DLD1 (cell line): ENCODE results near the gene SRA1.

Source experiments
- in situ Hi-C: cut with HindIII; loops from 2 replicates; pipeline ENCODE4 v1.10.0; 2017; ENCODE audit warnings: low sequenced_read_pairs

SRA1 gene

GRCh38 chr5:140571105-140571504 lies 13.8 kb upstream of the SRA1 start:
- in situ Hi-C loops = no loop called here

GRCh38 chr5:140570488-140570887 lies 13.2 kb upstream of the SRA1 start:
- in situ Hi-C loops = no loop called here

GRCh38 chr5:140570058-140570457 lies 12.8 kb upstream of the SRA1 start:
- in situ Hi-C loops = no loop called here

- in situ Hi-C loops = no loop called here
Observed at GRCh38 chr5:140569197-140569596, 11.9 kb upstream of the SRA1 start.

- in situ Hi-C loops = no loop called here
Observed at GRCh38 chr5:140568443-140569063, 11.3 kb upstream of the SRA1 start.

GRCh38 chr5:140567871-140568270 lies 10.6 kb upstream of the SRA1 start:
- in situ Hi-C loops = no loop called here

GRCh38 chr5:140567136-140567818 lies 10.0 kb upstream of the SRA1 start:
- in situ Hi-C loops = no loop called here

- in situ Hi-C loops = no loop called here
Observed at GRCh38 chr5:140566665-140567064, 9.4 kb upstream of the SRA1 start.

- in situ Hi-C loops = no loop called here
Observed at GRCh38 chr5:140565780-140566095, 8.5 kb upstream of the SRA1 start.

GRCh38 chr5:140565024-140565779 lies 7.9 kb upstream of the SRA1 start:
- in situ Hi-C loops = no loop called here

GRCh38 chr5:140564196-140565023 lies 7.1 kb upstream of the SRA1 start, which contains the start of the genes APBB3 and SLC35A4:
TSS of gene APBB3 (minus strand) at chr5:140564598. CDS start at chr5:140564245, 353 bp downstream.
TSS of gene SLC35A4 (plus strand) at chr5:140564828. CDS start at chr5:140567170, 2,342 bp downstream.
- in situ Hi-C loops = no loop called here

GRCh38 chr5:140563596-140563995 lies 6.3 kb upstream of the SRA1 start:
- in situ Hi-C loops = no loop called here

- in situ Hi-C loops = no loop called here
Observed at GRCh38 chr5:140561753-140562523, 4.7 kb upstream of the SRA1 start.

GRCh38 chr5:140560227-140560626 lies 3.0 kb upstream of the SRA1 start:
- in situ Hi-C loops = no loop called here

- in situ Hi-C loops = no loop called here
Observed at GRCh38 chr5:140558542-140558941, 1.3 kb upstream of the SRA1 start.

GRCh38 chr5:140557965-140558364 lies 692 bp upstream of the SRA1 start:
- in situ Hi-C loops = no loop called here

GRCh38 chr5:140556438-140556837 lies 835 bp downstream of the SRA1 start:
- in situ Hi-C loops = no loop called here

GRCh38 chr5:140555747-140556312 lies 1.4 kb downstream of the SRA1 start:
- in situ Hi-C loops = no loop called here

- in situ Hi-C loops = no loop called here
Observed at GRCh38 chr5:140554454-140554853, 2.8 kb downstream of the SRA1 start.

- in situ Hi-C loops = no loop called here
Observed at GRCh38 chr5:140553657-140554056, 3.6 kb downstream of the SRA1 start.
